ENCODE data around the gene HSF2. TPM values are rescaled to one million over a fixed set of nuclear protein-coding genes. Genes with fewer than 3 reads are reported as not detected.

The HSF2 gene
- total RNA-seq, 2 donors from 2014 or later = 17.7 to 34.6 TPM

GRCh38 chr6:122389704-122390372, 9.6 kb upstream of the HSF2 start:
- ATAC-seq = no peak
- no peak for DNase-seq (ENCODE audit: low spot score in 2 of 2)
- Mint-ChIP-seq H3K9me3 (no peaks in the 10 kb centered on the region), H3K36me3 (no peaks in the 10 kb centered on the region), H3K27ac (no peak overlapping the region)

DNA sequence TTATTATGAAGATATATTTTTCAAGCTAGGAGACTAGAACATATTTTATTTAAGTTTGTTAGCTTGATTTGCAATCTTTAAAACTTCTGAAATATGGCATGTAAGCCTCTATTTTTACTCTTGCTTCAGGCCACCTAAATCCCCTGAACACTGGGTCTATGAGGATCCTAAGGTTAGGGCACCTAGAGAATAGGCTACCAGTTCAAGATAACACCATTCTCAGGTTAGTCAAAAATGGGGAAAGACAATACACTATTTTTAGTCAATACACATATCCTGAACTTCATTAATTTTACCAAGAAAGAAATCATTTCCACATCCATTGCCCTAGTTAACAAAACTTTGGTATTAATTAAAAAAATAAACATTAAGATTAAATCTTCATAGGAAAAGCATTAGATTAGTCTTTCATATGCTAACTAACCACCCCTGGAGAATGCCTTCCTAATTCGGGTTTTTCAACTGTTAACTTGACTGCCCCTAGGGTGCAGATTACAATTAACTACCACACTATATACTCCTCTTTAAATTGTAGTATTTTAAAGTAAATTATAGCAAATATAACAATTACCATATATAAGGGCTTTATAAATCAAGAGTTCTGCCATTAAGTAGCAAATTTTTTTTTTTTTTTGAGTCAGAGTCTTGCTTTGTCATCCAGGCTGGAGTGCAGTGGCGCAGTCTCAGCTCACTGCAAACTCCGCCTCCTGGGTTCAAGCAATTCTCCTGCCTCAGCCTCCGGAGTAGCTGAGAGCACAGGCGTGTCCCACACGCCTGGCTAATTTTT, 6.7 kb upstream of the HSF2 start:
- Mint-ChIP-seq H3K36me3 (no peaks in the 10 kb centered on the region), H3K27ac (peak overlapping the region; percentile 62 to 77), H3K9me3 (no peaks in the 10 kb centered on the region)
- DNase-seq (ENCODE audit: low spot score in 2 of 2) (no peak), ATAC-seq (no peak)

DNA sequence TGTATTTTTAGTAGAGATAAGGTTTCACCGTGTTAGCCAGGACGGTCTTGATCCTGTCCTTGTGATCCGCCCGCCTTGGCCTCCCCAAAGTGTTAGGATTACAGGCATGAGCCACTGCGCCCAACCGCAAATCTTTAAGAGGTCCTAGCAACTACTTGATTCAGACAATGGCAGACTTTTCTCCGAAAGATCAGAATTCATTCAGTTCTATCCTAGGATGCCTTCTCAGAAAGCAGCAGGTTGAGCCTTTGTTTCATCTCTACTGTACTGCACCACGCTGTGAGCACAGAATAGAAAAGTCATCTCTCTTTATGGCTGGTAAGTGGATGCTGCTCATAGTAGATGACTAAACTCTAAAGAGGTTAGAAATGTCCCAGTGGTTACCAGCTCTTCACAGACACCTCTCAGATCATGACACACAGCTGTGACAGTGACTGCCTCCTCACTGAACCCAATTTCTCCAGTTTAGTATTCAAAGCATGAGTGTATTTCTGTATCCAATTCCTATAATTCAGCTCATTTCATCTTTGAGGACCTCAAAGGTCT, 6.0 kb upstream of the HSF2 start:
- DNase-seq (ENCODE audit: low spot score in 2 of 2) (peak in 1 of 2 donors; percentile 15), ATAC-seq (peak; percentile 99 to 100)
- H3K27ac Mint-ChIP-seq = peak overlapping the region; percentile 62 to 77
- no peaks in the 10 kb centered on the region for H3K36me3 Mint-ChIP-seq
- H3K9me3 Mint-ChIP-seq = no peaks in the 10 kb centered on the region

DNA sequence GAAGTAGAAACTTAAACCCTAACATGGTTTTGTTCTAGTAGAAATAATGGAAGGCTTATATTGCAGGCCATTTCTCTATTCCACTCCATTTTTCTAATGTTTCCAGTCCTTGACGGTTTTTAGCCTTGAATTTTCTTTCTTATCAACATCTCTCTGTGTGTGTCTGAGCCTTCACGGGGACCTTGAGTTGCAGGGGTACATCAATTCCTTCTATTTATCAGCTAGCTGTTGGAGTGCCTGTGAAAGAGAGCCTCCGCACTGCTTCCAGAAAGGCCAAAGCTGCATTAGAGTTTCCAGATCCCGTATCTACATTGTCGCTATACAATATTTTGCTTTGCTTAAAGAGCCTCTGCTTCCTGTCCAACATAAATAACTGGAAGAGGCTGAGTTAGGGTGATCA, 5.4 kb upstream of the HSF2 start:
- ATAC-seq (no peak), DNase-seq (ENCODE audit: low spot score in 2 of 2) (no peak)
- H3K36me3 Mint-ChIP-seq = no peaks in the 10 kb centered on the region
- H3K27ac Mint-ChIP-seq = peak overlapping the region; percentile 62 to 83
- no peaks in the 10 kb centered on the region for H3K9me3 Mint-ChIP-seq

GRCh38 chr6:122399055-122399347, 451 bp upstream of the HSF2 start:
- DNase-seq (ENCODE audit: low spot score in 2 of 2) = no peak
- no peak for ATAC-seq
- H3K9me3 Mint-ChIP-seq = no peaks in the 10 kb centered on the region
- peaks cover 5 to 17% of the 10 kb centered on the region in 2 donors for H3K36me3 Mint-ChIP-seq
- peak overlapping the region; percentile 72 to 96 for H3K27ac Mint-ChIP-seq

DNA sequence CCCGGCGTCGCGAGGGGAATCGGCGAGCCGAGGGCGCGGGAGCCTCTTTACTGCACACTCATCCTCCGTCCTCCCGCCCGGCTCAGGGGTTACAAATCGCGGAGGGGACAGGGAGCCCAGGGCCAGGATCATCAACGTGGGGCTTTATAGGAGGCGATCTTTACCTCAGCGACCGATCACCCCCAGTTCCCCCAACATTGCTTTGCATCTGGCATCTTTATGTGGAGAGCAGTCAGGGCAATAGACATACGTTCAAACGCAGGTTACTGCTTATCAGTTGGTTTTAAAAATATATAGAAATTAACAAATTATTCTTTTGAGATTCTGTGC, 634 bp downstream of the HSF2 start:
- DNase-seq (ENCODE audit: low spot score in 2 of 2) (no peak), ATAC-seq (peak in 1 of 2 donors; percentile 5)
- no peaks in the 10 kb centered on the region for H3K9me3 Mint-ChIP-seq
- H3K27ac Mint-ChIP-seq = peak overlapping the region; percentile 96 to 98
- peaks cover 5 to 17% of the 10 kb centered on the region in 2 donors for H3K36me3 Mint-ChIP-seq

GRCh38 chr6:122400462-122401089, 1.1 kb downstream of the HSF2 start:
- ATAC-seq (no peak), DNase-seq (ENCODE audit: low spot score in 2 of 2) (no peak)
- H3K27ac Mint-ChIP-seq = peak overlapping the region; percentile 96 to 98
- peaks cover 5 to 17% of the 10 kb centered on the region in 2 donors for H3K36me3 Mint-ChIP-seq
- H3K9me3 Mint-ChIP-seq = no peaks in the 10 kb centered on the region

GRCh38 chr6:122401104-122401503, 1.7 kb downstream of the HSF2 start:
- peaks cover 10 to 17% of the 10 kb centered on the region in 2 donors for H3K36me3 Mint-ChIP-seq
- no peak for DNase-seq (ENCODE audit: low spot score in 2 of 2)
- ATAC-seq = no peak
- H3K27ac Mint-ChIP-seq = peak overlapping the region; percentile 50 to 96
- peaks cover 3% of the 10 kb centered on the region in 2 donors for H3K9me3 Mint-ChIP-seq

DNA sequence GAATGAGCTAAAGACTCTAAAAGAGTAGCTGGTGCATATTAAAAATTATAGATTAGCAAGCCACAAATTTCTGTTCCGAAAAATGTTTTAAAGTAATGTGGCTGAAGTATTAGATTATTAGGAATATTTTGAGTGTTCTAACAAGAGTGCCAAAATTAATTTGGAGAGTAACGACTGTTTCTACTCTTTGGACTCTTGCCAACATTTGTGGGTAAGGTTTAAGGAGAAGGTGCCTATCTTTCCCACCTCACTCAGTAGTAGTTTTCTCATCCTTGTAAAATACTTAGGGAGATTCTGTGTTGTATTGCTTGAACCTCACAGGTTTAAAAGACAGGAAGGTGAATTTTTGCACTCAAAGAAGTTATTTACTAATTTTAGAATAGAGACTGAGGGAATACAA, 5.0 kb downstream of the HSF2 start:
- DNase-seq (ENCODE audit: low spot score in 2 of 2) (no peak), ATAC-seq (no peak)
- peak overlapping the region in 1 of 2 donors; percentile 7 for H3K27ac Mint-ChIP-seq
- H3K36me3 Mint-ChIP-seq = peaks cover 26 to 34% of the 10 kb centered on the region in 2 donors
- peaks cover 6 to 11% of the 10 kb centered on the region in 2 donors for H3K9me3 Mint-ChIP-seq

DNA sequence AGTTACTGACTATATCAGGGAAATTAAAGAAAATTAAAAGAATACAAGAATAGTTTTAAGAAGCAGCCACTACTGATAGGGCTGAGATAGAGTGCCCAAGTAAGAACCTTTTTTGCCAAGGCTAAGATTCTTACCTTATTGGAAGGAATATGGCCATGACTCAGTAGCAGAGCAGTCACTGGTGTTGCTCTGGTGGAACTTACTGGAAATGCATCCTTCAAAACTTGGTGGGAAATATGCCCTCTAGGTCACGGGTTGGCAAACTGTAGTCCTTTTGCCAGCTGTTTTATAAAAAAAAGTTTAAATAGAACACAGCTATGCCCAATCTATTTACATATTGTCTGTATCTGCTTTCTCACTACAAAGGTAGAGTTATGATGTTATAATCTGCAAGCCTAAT, 6.0 kb downstream of the HSF2 start:
- peaks cover 22 to 34% of the 10 kb centered on the region in 2 donors for H3K36me3 Mint-ChIP-seq
- H3K27ac Mint-ChIP-seq = no peak overlapping the region
- DNase-seq (ENCODE audit: low spot score in 2 of 2) (no peak), ATAC-seq (peak in 1 of 2 donors; percentile 36)
- peaks cover 6 to 11% of the 10 kb centered on the region in 2 donors for H3K9me3 Mint-ChIP-seq

DNA sequence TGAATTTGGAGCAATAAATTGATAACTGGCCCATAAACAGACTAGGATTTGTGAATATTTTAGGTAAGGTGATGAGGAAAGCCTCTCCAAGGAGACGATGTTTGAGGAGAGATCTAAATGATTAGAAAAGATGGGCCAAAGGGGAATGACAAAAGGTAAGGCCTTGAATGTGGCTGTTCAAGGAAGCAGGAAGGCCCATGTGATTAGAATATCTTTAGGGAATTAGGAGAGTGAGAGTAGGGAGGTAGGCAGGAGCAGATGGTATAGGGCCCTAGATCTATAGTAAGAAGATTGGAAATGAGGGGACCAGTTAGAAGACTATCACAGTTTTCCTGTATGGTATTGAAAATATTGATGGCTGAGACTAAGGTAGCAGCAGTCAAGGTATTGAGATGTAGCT, 6.7 kb downstream of the HSF2 start:
- H3K9me3 Mint-ChIP-seq = peaks cover 8 to 11% of the 10 kb centered on the region in 2 donors
- no peak overlapping the region for H3K27ac Mint-ChIP-seq
- ATAC-seq (no peak), DNase-seq (ENCODE audit: low spot score in 2 of 2) (no peak)
- peaks cover 16 to 41% of the 10 kb centered on the region in 2 donors for H3K36me3 Mint-ChIP-seq

- peaks cover 11% of the 10 kb centered on the region in 2 donors for H3K9me3 Mint-ChIP-seq
- H3K36me3 Mint-ChIP-seq = peaks cover 22 to 49% of the 10 kb centered on the region in 2 donors
- DNase-seq (ENCODE audit: low spot score in 2 of 2) = no peak
- no peak for ATAC-seq
- H3K27ac Mint-ChIP-seq = peak overlapping the region in 1 of 2 donors; percentile 89
Observed at GRCh38 chr6:122407712-122408111, 8.3 kb downstream of the HSF2 start.

- peaks cover 11% of the 10 kb centered on the region in 2 donors for H3K9me3 Mint-ChIP-seq
- H3K36me3 Mint-ChIP-seq = peaks cover 22 to 49% of the 10 kb centered on the region in 2 donors
- H3K27ac Mint-ChIP-seq = peak overlapping the region; percentile 89 to 95
- ATAC-seq (no peak), DNase-seq (ENCODE audit: low spot score in 2 of 2) (no peak)
Observed at GRCh38 chr6:122408240-122408639, 8.8 kb downstream of the HSF2 start.

- DNase-seq (ENCODE audit: low spot score in 2 of 2) (no peak), ATAC-seq (peak; percentile 40 to 57)
- peaks cover 22 to 49% of the 10 kb centered on the region in 2 donors for H3K36me3 Mint-ChIP-seq
- peak overlapping the region; percentile 89 to 95 for H3K27ac Mint-ChIP-seq
- H3K9me3 Mint-ChIP-seq = peaks cover 11% of the 10 kb centered on the region in 2 donors
Observed at GRCh38 chr6:122408702-122409458, 9.4 kb downstream of the HSF2 start.

DNA sequence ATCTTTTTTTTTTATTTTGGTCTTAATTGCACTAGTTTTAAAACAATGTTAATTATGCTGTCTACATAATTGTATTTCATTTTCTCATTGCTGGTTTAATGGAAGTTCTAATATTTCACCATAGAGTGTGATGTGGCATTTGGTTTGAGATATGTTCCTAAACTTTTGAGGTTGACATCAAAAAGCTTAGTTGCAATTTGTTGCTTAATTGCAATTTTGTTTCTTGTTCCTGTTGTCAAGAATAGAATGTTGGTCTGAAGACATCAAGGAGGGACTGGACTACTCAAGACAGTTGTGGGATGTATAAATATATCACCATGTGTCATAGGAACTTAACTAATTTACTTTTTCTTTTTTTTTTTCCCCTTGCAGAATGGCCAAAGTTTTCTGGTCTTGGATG, 12.5 kb downstream of the HSF2 start:
- Mint-ChIP-seq H3K27ac (no peak overlapping the region), H3K9me3 (peaks cover 5 to 7% of the 10 kb centered on the region in 2 donors), H3K36me3 (peaks cover 22 to 41% of the 10 kb centered on the region in 2 donors)
- DNase-seq (ENCODE audit: low spot score in 2 of 2) (no peak), ATAC-seq (no peak)

- Mint-ChIP-seq H3K9me3 (no peaks in the 10 kb centered on the region), H3K27ac (no peak overlapping the region), H3K36me3 (peaks cover 8 to 19% of the 10 kb centered on the region in 2 donors)
- no peak for ATAC-seq
- no peak for DNase-seq (ENCODE audit: low spot score in 2 of 2)
Observed at GRCh38 chr6:122416825-122417224, 17.4 kb downstream of the HSF2 start.
